ENCODE measurements around the gene PTGDS. TPM values are rescaled to one million over a fixed set of nuclear protein-coding genes. Genes with fewer than 3 reads are reported as not detected.

Gene PTGDS
- total RNA-seq, 1 donor = 32.8 TPM

GRCh38 chr9:137008312-137008711, 31.0 kb downstream of the PTGDS start:
- DNase-seq (ENCODE audit: low read depth) = no peak
- TF ChIP-seq, protein P1, sequence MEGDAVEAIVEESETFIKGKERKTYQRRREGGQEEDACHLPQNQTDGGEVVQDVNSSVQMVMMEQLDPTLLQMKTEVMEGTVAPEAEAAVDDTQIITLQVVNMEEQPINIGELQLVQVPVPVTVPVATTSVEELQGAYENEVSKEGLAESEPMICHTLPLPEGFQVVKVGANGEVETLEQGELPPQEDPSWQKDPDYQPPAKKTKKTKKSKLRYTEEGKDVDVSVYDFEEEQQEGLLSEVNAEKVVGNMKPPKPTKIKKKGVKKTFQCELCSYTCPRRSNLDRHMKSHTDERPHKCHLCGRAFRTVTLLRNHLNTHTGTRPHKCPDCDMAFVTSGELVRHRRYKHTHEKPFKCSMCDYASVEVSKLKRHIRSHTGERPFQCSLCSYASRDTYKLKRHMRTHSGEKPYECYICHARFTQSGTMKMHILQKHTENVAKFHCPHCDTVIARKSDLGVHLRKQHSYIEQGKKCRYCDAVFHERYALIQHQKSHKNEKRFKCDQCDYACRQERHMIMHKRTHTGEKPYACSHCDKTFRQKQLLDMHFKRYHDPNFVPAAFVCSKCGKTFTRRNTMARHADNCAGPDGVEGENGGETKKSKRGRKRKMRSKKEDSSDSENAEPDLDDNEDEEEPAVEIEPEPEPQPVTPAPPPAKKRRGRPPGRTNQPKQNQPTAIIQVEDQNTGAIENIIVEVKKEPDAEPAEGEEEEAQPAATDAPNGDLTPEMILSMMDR (IDR thresholded peaks at IDR 0.05; ENCODE audit: insufficient read depth, low read length) = no peak

GRCh38 chr9:137009217-137009616, 31.9 kb downstream of the PTGDS start:
- H3K4me3 ChIP-seq (ENCODE audit: low read depth, low read length) = no peak overlapping the region
- DNase-seq (ENCODE audit: low read depth) = no peak
- TF ChIP-seq, protein P1 (IDR thresholded peaks at IDR 0.05; ENCODE audit: insufficient read depth, low read length) = no peak

More at GRCh38 chr9:137008312-137008711, 31.0 kb downstream of the PTGDS start:
- H3K4me3 ChIP-seq (ENCODE audit: low read depth, low read length) = no peak overlapping the region

GRCh38 chr9:137009938-137010732, 32.8 kb downstream of the PTGDS start:
- no peak overlapping the region for H3K4me3 ChIP-seq (ENCODE audit: low read depth, low read length)
- TF ChIP-seq, protein P1 (IDR thresholded peaks at IDR 0.05; ENCODE audit: insufficient read depth, low read length) = no peak
- no peak for DNase-seq (ENCODE audit: low read depth)

DNA sequence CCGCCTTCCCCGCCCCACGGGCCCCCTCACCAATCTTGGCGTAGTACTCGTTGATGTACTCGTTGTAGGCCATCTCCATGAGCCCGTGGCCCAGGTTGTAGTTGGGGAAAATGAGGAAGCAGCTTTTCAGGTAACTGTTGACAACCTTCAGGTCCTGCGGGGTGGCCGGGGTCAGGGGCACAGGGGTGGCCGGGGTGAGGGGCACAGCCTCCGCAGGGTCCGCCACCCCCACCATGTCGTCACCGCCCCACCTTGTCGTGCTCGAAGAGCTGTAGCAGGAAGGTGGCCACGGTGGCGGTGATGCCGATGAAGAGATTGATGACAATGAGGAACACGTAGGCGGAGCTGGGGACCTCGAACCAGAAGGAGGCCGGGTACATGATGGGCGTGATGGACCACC, 33.9 kb downstream of the PTGDS start:
- DNase-seq (ENCODE audit: low read depth) = no peak
- TF ChIP-seq, protein P1 (IDR thresholded peaks at IDR 0.05; ENCODE audit: insufficient read depth, low read length) = no peak

GRCh38 chr9:137011907-137012675, 34.8 kb downstream of the PTGDS start:
- H3K4me3 ChIP-seq (ENCODE audit: low read depth, low read length) = no peak overlapping the region
- TF ChIP-seq, protein P1 (IDR thresholded peaks at IDR 0.05; ENCODE audit: insufficient read depth, low read length) = no peak
- no peak for DNase-seq (ENCODE audit: low read depth)

More for the DNA sequence above, 33.9 kb downstream of the PTGDS start:
- no peak overlapping the region for H3K4me3 ChIP-seq (ENCODE audit: low read depth, low read length)

GRCh38 chr9:137012694-137013570, 35.6 kb downstream of the PTGDS start:
- no peak for DNase-seq (ENCODE audit: low read depth)
- TF ChIP-seq, protein P1 (IDR thresholded peaks at IDR 0.05; ENCODE audit: insufficient read depth, low read length) = no peak
- H3K4me3 ChIP-seq (ENCODE audit: low read depth, low read length) = no peak overlapping the region
